Femur (tissue), 1 donor: ENCODE results near the gene MCM6.
"Not testable (repeated sequence)": the region's sequence is repeated elsewhere in the genome, so short reads cannot be mapped to it uniquely, and the experiment has no call there.

Source experiments
- DNase-seq: peaks from one replicate; pipeline ENCODE4 v3.0.0-alpha.2; 2017

The MCM6 gene

GRCh38 chr2:135818937-135819610, 57.2 kb downstream of the MCM6 start:
- no peak for DNase-seq

- DNase-seq = no peak
These were observed 58.3 kb downstream of the MCM6 start for GRCh38 chr2:135817951-135818350.

DNA sequence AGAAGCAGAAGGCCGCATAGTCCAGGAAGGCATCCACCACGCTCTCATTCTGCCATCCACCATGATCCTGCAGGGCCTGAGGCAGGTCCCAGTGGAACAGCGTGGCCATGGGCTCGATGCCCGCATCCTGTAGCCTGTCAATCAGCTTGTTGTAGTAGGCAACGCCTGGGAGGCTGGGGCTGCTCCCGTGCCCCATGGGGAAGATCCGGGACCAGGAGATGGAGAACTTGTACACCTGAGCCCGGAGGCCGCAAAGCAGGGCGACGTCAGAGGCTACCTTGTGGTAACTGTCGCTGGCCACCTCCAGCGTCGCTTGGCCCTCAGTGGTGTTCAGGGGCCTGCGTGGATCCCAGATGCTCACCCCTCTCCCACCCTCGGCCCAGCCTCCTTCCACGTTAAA, 58.8 kb downstream of the MCM6 start:
- no peak for DNase-seq

GRCh38 chr2:135815269-135815668, 61.0 kb downstream of the MCM6 start:
- no peak for DNase-seq

DNA sequence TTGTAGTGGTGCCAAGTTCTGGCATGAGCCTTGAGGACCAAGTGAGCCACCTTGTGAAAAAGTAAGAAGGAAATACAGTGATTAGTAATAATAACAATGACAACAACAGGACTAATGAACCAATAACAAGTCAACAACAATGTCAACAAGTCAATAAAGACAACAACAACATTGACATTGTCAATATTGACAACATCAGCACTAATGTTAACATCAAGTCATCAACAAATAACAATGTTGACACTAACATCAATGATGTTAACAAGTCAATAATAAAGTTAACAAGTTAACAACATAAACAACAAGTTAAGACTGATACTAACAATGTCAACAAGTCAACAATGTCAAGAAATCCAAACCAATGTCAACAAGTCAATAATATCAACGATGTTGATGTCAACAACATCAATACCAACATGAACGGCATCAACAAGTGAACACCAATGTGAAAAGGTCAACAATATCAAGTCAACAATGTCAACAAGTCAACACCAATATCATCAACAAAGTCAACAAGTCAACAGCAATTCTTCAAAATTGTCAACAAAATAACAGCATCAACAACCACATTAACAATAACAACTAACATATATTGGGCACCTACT, 63.2 kb downstream of the MCM6 start:
- DNase-seq = no peak

DNA sequence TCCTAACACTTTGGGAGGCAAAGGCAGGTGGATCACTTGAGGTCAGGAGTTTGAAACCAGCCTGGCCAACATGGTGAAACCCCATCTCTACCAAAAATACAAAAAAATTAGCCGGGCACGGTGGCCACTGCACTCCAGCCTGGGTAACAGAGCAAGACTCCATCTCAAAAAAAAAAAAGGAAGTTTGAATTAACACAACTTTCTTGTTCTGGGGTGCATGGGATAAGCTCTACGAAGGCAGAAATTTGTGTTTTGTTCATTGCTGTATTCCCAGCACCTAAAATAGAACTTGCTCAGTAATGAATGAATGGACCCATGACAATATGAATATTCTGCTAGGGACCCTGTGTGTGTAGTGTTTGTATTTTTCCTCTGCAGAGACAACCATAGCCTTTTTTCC, 68.4 kb downstream of the MCM6 start:
- DNase-seq = not testable (repeated sequence)

DNA sequence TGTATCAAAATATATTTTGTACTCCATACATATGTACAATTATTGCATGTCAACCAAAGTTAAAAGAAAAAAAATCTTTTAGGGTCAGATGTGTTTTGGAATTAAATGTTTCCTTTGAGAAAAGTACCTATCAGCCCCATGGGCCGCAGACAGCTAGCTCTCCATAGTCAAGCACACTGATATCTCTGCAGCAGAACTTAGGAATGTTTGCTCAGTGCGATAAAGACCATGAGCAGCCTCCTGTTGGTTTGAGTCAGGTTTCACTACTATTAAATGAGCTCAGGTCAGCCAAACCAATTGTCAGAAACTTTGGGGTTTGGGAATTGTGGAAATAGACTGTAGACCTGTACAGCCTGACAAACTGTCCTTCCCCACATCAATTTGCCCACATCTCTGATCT, 73.0 kb downstream of the MCM6 start:
- no peak for DNase-seq

DNA sequence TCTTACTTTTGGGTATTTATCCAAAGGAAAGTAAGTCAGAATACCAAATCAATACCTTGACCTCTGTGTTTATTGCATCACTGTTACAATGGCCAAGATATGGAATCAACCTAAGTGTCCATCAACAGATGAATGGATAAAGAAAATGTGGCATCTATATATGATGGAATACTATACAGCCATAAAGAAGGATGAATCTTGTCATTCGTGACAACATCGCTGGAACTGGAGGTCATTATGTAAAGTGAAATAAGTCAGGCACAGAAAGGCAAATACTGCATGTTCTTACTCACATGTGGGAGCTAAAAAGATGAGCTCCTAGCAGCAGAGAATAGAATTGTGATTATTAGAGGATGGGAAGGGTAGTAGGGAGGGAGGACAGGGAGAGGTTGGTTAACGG, 73.9 kb downstream of the MCM6 start:
- DNase-seq = no peak

- no peak for DNase-seq
These were observed 75.5 kb downstream of the MCM6 start for GRCh38 chr2:135800513-135801460.

- no peak for DNase-seq
These were observed 76.5 kb downstream of the MCM6 start for GRCh38 chr2:135799738-135800137.

- DNase-seq = no peak
These were observed 77.5 kb downstream of the MCM6 start for GRCh38 chr2:135798762-135799161.

DNA sequence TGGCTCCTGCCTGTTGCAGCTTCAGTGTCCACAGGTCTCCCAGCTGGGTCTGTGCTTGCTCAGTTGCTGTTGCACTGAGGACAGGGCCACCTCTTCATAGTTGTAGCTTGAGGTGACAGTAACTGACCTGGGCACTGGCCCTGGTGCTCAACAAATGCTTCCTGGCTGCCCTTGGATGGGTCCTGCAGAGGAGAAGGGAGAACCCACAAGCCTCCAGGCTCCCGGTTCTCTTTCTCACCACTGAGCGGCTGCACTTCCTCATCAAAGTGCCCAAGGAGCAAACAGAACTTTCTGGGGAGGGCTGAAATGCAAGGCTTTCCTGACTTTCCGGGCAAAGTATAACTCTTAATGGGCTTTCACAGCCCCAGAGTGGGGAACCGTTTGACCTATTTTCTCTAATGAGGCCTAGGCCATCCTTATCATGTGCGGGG, 78.0 kb downstream of the MCM6 start:
- DNase-seq = no peak

DNA sequence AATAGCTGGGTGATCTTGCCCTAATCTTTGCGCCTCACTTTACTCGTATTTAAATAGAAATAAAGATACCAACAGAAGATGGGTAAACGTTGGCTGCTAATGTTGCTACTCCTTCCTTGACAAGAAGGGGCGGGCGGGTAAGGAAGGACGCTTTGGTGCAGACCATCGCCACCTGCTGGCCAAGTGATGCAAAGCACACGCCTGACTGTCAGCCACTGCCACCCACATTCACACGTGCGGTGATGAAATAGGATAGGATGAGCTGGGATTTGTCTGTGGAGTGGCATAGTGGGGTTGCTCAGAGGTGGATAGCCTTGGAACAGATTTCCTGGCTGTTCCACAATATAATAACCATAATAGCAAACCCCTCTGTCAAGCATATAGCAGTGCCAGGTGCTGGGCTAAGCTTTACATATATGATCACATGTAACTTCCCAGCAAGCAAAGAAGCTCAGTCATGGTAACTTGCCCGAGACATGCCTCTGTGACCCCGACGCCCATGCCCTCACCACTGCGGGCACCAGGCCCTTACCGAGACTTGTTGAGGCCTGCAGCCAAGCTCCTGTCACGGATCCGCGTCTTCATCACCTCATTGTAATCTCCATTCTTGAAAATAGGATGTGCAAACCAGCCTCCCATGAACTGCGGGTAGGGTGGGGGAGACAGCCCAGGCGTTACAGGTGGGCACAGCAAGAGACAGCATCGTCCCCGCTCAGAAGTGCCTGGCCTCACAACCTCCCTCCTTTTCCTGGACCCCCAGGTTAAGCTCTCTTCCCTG, 78.6 kb downstream of the MCM6 start:
- DNase-seq = peak; percentile 71

GRCh38 chr2:135796606-135797005, 79.6 kb downstream of the MCM6 start:
- DNase-seq = no peak

GRCh38 chr2:135795641-135796040, 80.6 kb downstream of the MCM6 start:
- not testable (repeated sequence) for DNase-seq

DNA sequence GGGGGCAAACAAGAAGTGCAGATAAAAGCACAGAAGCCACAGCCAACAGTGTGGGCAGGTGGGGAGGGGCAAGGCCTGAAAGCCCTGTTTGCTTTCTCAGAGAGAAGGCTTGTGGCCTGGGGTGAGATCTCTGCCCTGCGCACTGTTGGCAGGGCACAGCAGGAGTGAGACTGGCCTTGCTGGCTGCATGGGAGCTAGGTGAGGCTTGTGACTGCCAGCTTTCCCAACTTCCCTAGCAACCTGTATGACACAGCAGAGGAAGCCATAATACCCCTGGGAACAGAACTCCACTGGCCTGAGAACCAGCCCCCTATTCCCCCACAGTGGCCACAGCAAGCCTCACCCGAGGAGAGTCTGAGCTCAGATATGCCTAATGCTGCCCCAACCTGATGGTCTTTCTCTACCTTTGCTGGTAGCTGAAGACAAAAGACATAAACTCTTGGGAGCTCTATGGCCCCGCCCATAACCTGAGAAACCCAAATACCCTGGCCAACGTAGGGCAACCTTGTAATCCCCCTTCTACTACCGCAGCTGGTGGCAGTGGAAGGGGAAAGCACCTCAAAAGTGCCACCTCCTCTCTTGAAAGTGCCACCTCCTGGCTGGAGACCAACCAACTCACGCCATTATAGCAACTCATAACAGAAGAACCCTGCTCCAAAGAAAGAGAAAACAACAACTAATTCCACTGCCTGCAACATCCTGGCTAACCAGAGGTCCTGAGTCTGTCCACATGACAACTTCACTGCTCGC, 83.7 kb downstream of the MCM6 start:
- DNase-seq = no peak

- no peak for DNase-seq
These were observed 84.6 kb downstream of the MCM6 start for GRCh38 chr2:135791418-135792190.

GRCh38 chr2:135790423-135790822, 85.8 kb downstream of the MCM6 start:
- DNase-seq = no peak
